ENCODE measurements around the gene CCM2L.

The CCM2L gene

DNA sequence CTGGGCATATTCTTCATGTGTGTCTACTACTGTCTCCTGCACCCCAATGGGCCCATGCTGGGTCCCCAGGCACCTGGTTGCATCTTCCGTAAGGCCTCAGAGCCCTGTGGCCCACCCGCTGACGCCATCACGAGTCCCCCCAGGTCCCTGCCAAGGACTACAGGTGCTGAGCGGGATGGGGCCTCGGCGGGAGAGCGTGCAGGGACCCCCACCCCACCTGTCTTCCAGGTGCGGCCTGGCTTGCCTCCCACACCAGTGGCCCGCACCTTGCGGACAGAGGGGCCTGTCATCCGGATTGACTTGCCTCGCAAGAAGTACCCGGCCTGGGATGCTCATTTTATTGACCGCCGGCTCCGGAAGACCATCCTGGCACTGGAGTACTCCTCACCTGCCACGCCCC is 13.2 kb upstream of the CCM2L start:
- DNase-seq (ENCODE audit: low read depth): no peak

DNA sequence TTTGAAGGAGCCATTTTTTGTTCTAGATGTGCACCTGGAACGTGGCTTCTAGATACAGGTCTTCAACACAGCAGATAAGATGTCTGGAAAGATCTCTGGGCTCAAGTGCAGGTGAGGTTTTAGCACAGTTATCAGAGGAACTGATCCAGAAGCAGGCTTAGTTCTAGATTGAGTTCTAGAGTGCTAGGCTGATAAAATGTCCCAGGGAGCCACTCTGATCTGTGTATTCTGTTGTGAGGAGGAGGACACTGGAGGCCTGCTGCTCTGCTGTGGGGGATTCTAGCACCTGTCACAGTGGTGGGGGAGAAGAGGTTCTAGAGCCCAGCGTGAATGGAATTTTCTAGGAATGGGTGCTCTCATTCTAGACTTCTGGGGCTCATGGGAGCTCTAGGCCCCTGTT is 12.0 kb upstream of the CCM2L start:
- no peak for DNase-seq (ENCODE audit: low read depth)

DNA sequence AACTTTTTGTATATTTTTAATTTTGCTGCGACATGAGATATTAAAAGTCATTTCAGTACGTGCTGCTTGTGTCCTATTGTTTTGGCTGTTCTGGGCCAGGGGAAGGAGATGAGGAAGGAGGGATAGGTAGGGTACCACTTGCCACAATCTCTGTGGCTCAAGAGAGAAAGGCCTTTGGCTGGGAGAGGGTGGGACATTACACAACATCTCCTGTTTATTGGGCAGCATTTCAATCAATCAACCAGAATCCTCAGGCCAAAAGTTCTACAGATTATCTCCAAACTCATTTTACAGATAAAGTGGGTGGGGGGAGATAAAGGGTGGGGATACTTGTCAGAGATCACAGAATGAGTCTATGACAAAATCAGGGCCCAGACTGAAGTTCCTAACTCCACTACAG is 6.9 kb upstream of the CCM2L start:
- no peak for DNase-seq (ENCODE audit: low read depth)

DNA sequence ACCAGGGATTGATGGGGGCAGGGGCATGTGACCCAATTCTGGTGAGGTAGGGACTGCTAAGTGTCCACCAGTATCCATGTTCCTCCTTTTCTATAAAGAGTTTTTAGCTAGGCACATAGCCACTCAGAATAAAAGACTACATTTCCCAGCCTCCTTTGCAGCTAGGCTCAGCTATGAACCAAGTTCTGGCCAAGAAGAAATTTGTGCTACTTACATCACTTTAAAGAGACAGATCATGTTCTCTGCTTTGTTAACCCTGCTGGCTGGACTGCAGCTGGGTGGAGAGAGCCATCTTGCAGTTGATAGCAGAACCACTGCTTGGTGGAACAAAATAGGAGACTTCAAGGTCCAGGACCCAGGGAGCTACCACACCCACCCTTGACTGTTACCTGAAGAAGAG is 5.3 kb upstream of the CCM2L start:
- DNase-seq (ENCODE audit: low read depth): no peak

DNA sequence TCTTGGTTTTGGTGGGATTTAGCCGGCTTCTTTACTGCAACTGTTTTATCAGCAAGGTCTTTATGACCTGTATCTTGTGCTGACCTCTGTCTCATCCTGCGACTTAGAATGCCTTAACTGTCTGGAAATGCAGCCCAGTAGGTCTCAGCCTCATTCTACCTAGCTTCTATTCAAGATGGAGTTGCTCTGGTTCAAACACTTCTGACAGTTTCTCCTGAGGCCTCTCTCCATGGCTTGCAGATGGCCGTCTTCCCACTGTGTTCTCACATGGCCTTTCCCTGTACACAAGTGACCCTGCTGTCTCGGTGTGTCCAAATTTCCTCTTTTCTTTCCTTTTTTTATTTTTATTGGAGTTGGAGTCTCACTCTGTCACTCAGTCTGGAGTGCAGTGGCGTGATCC is 4.2 kb upstream of the CCM2L start:
- no peak for DNase-seq (ENCODE audit: low read depth)

DNA sequence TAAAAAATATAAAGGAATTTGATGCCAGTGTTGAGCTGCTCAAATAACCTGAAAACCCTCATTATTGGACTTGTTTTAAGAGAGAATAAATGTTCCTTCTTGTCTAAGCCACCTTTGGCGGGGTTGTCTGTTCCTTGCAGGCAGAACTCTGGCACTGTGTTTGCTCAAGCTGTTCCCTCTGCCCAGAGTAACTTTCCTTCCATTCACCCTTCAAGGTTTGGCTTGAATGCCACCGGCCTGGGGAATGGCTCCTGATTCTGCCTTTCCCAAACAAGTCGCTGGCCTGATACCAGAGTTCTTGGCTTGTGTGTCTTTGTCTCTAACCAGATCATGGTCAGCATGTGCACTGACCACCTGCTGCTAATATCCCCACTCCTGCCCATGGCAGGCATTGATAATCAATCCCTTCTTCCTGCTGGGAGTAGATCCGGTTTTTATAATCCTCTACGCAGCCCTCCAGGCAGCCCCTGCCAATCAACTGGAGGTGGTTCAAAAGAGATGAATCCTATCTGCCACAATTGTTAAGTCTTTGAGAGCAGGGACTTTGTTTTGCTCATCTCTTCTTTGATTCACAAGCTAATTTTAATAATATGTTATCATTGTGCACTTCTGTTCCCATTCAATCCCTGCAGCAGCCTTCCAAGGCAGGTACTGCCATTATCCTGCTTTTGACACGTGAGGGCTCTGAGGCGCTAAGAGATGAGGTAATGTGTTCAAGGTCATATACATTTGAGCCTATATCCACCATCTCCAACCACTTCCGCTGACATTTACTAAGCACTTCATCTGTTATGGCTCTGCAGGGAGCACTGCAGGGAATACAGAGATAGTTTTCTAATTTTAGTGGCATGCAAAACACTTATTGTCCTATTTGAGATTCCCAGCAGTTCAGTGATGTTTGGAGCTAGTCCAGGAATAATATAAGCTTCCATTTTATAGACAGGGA is 3.1 kb upstream of the CCM2L start:
- no peak for DNase-seq (ENCODE audit: low read depth)

DNA sequence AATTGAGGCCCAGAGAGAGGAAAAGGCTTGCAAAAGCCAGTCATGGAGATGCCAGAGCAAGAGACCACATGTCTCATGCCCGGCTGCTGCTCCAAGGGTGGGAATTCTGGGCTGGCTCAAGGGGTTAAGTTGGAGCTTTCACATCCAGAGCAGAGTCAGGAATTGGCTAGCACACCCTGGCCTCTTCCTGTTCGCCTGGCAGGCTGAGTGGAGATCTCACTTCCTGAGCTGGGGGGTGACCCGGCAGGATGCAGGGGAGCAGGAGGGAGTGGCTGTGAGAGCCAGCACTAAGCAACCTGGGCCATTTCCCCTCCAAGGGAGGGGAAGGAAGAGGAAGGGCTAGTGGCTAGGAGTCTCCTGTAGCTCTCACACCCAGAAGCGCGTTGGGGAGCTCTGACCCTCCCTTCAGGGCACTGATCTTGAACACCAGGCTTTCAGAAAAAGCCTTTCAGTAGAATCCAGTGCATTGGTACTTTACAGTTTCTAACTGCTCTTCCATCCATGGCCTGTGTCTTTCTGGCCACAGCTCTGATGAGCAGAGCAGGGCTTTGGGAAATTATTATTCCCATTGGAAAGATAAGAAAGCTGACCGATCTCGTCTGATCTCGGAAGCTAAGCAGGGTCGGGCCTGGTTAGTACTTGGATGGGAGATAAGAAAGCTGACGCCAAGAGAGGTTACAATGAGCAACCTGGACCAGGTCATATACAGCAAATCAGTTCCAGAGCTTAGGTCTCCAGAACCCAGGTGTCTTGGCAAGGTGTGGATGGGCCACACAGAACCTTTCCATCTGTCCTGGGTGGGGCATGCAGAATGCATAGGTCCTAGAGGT is 2.2 kb upstream of the CCM2L start:
- DNase-seq (ENCODE audit: low read depth): no peak

DNA sequence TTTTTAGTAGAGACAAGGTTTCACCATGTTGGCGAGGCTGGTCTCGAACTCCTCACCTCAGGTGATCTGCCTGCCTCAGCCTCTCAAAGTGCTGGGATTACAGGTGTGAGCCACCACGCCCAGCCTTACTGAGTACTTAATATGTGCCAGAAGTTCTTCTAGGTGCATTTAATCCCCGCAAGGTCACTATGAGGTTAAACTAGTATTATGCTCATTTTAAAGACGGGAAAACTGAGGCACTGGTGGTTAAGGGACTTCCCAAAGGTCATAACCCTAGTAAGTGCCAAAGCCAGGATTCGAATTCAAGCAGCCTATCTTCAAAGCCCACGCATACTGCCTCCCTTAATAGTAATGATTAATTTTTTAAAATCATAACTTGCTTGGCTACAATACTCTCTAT is 674 bp upstream of the CCM2L start:
- DNase-seq (ENCODE audit: low read depth): no peak

DNA sequence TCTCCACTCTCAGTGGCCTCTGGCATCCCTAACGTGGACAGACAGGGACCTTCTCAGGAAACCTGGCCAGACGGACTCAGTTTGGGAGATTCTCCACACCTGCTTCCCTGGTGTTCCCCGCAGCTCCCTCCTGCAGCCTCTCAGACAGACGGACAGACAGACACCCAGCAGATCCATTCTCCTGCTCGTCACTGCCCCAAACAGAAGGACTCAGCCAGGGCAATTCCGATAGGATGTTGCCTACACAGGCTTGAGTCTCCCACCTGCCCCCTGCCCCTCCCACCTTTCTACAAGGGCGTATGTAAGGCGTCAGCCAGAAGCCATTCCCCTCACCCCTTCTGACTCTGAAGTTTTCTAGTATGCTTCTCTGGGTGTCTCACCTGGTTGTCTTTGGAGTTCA is 428 bp downstream of the CCM2L start:
- DNase-seq (ENCODE audit: low read depth): no peak

DNA sequence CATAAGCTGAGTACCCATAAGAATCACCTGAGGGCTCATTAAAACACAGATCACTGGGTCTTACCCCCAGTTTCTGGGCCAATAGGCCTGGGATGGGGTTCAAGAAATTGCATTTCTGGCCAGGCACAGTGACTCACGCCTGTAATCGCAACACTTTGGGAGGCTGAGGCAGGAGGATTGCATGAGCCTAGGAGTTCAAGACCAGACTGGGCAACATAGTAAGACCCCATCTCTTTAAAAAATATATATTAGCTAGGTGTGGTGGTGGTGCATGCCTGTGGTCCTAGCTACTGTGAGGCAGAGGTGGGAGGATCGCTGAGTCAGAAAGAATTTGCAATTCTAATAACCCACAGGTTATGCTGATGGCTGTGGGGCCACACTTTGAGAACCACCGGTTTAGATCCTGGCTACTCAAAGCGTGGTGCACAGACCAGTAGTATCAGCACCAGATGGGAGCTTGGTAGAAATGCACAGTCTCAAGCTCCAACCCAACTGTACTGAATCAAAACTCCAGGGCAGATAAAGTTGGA is 2.0 kb downstream of the CCM2L start:
- DNase-seq (ENCODE audit: low read depth): no peak

DNA sequence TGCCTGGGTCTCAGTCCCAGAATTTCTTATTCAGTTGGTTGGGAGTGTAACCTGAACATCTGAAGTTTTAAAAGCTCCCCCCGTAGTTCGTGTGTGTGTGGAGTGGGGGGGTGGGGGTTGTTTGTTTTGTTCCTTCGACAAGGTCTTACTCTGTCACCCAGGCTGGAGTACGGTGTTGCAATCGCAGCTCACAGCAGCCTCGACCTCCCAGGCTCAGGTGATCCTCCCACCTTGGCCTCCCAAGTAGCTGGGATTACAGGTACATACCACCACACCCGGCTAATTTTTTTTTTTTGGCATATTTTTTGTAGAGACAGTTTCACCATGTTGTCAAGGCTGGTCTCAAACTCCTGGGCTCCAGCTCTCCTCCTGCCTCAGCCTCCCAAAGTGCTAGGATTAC is 3.1 kb downstream of the CCM2L start:
- DNase-seq (ENCODE audit: low read depth): no peak

DNA sequence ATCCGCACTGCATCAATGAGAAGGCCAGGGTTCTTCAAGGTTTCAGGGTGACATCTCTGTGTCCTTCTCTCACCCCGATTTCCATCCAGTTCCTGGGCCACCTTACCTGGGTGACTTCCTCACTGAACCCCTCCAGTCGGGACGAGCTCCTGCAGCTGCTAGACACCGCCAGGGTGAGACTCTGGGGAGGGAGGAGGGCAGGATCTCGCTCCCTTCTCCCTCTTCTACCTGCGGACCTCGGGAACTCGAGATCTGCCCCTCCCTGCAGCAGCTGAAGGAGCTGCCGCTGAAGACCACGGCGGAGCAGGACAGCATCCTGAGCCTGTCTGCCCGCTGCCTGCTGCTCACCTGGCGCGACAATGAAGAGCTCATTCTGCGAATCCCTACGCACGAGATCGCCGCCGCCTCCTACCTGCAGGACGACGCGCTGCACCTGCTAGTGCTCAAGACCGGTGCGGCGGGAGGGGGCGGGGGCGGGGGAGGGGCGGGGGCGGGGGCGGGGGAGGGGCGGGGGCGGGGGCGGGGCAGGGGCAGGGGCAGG is 7.5 kb downstream of the CCM2L start:
- no peak for DNase-seq (ENCODE audit: low read depth)

DNA sequence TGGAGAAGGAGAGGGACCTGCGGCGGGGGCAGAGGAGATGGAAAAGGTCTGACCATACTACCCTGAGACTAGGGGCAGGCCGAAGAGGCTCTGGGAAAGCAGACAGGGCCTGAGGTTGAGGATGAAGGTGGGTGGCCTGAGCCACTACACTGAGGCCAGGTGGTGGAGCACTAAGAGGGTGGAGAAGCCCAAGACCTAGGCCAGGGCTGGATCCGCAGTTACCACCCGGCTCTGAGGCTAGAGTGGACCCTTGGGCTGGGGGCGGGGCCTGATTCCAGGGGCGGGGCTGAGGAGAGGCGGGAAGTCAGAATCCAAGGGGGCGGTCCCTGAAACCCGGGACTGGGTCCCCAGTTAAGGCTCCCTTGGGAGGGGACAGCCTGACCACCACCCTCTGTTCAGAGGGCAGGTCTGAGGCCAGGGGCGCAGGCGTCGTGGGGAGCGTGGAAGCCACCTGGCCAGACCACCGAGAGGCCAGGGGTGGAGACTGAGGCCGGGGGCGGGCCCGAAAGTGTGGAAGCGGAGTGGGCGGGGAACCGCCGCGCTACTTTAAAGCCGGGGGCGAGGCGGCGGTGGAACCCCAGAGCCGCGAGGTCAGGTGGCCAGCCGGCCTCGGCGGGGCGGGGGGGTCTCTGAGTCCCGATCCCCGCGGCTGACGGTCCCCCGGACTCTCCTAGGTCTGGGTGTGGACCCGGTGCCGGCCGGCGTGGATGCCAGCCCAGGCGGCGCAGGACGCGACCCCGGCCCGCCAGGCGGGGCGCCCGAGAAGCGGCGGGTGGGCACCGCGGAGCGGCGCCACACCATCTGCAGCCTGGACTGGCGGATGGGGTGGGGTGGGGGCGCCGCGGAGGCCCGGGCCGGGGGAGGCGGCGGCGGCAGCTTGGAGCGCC is 8.3 kb downstream of the CCM2L start:
- DNase-seq (ENCODE audit: low read depth): peak; percentile 6

DNA sequence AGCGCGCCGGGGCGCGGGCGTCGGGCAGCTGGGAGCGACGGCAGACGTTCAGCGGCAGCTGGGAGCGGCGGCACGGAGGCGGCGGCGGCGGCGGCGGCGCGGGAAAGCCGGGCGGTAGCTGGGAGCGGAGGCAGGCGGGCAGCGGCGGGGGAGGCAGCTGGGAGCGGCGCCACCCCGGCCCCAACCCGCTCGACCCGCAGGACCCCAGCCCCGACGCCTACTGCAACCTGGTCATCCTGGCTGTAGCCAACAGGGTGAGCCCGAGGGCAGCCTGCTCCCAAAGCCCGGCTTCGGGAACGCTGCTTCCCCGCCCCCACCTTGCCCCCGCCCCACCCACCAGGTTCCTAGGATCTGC is 8.9 kb downstream of the CCM2L start:
- no peak for DNase-seq (ENCODE audit: low read depth)

DNA sequence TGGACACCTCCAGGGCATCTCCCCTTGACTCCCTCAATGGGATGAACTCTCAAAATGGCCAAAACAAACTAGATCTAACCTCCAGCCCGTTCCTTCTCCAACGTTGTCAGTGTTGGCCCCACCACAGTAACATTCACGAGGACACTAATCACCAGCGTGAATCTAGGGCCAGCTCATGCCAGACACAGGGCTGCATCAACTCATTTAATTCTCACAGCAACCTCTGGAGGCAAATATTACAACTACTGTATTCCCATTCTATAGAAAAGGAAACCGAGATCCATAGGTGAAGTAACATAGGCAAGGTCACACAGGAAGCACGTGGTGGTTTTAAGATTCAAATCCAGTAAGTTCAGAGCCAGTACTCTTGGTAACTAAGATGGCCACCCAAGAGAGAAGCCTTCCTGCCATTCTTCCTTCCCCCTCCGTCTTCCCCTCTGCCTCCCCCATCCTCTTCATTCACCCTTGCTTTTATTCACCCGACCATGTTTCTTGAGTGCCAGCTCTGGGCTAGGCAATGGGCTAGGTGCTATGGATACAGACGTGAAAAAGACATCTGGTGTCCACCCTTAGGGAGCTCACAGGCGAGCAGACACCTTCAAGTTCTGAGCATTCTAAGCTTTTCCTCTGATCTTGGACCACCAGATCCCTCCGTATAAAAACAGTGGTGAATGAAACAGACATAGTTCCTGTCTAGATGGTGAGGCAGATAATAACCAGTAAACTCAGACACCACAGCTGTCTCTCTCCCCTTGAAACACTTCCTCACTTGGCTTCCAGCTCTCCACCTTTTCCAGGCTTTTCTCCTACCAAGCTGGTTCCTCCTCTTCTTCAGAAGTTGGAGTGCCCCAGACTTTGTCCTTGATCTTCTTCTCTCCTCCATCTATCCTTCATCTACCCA is 9.6 kb downstream of the CCM2L start:
- no peak for DNase-seq (ENCODE audit: low read depth)

DNA sequence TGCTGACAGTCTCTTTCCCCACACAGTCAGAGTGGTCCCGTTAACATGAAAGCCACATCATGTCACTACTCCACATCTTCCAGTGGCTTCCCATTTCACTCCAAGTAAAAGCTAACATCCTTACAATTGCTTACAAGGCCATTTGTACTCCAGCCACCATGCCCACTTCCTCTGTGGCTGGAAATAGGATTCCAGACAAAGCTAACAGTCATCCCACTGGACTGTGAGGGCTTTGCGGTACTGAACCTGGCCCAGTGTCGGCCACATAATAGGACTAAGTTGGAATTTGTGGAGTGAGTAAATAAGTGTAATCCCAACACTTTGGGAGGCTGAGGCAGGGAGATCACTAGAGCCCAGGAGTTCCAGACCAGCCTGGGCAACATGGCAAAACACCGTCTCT is 10.9 kb downstream of the CCM2L start:
- DNase-seq (ENCODE audit: low read depth): no peak

DNA sequence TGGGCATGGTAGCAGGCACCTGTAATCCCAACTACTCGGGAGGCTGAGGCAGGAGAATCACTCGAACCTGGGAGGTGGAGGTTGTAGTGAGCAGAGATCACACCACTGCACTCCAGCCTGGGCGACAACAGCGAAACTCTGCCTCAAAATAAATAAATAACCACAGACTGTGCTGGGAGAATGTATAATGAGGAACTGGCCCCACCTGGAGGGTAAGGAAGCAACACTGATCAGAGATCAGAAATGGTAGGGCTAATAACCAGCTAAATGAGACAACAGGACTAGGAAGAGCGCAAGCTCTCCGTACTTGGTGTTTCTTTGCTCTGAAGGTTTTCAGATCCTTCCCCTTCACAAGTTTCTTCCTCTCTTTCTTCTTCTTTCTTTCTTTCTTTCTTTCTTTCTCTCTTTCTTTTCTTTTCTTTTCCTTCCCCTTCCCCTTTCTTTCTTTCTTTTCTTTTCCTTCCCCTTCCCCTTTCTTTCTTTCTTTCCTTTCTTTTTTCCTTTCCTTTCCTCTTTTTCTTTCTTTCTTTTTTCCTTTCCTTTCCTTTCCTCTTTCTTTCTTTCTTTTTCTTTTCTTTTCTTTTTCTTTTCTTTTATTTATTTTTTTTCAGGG is 14.6 kb downstream of the CCM2L start:
- DNase-seq (ENCODE audit: low read depth): no peak

DNA sequence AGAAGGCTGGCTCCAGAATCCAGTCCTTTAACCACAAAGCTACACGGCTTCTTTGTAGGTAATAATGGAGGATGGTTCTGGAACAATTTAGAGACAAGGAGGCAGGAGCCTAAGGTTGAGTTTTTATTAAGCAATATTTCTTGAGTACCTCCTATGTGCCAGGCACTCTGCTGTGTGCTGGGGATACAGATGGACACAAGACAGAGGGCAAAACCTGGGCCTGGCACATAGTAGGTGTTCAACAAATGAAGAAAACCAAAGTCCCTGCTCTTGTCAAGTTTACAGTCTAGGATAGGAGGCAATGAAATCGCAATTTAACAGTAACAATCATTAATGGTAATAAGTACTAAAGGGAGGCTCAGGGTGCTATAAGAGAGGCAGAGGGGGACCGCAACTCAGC is 17.4 kb downstream of the CCM2L start:
- DNase-seq (ENCODE audit: low read depth): no peak

DNA sequence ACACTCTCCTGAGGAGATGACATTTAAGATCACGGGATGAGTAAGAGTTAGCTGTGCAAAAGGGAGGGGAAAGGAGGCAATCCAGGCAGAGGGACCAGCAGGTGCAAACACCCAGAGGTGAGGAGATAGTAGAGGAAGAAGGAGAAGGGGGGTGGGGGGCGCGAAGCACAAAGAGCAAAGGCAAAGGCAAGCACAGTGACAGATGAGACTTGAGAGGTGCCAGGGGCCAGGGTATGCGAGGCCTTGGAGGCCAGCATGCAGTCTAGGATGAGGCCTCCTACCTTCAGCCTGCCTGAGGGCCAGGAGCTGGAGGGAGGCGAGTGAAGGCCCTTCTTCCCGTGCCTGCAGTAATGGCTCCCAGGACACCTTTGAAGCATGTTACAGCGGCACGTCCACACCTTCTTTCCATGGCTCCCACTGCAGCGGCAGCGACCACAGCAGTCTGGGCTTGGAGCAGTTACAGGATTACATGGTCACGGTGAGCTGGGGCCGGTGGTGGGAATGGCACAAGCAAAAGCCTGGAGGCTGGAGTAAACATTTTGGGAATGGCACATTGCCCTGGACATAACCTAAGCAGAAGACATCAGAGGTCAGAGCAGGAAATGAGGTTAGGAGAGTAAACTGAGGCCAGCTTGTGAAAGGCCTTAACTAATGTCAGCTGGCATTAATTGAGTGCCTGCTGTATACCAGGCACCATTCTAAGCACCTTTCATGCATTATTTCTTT is 18.6 kb downstream of the CCM2L start:
- no peak for DNase-seq (ENCODE audit: low read depth)

DNA sequence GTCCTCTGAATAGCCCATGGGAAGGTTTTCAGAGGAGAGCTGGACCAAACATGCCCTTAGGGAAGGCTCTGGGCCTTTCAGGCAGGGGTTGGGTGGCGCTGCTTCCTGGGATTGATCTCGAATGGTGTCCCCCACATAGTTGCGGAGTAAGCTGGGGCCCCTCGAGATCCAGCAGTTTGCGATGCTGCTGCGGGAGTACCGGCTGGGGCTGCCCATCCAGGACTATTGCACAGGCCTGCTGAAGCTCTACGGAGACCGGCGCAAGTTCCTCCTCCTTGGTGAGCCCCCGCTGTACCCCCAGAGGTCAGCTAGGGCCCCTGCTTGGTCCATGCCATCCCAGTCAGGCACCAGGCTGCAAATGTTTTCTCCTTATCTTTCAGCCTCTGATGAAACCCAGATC is 19.3 kb downstream of the CCM2L start:
- DNase-seq (ENCODE audit: low read depth): no peak
